ENCODE data around the gene ABCC3.
"Not testable (repeated sequence)": the region's sequence is repeated elsewhere in the genome, so short reads cannot be mapped to it uniquely, and the experiment has no call there.

Gene ABCC3

DNA sequence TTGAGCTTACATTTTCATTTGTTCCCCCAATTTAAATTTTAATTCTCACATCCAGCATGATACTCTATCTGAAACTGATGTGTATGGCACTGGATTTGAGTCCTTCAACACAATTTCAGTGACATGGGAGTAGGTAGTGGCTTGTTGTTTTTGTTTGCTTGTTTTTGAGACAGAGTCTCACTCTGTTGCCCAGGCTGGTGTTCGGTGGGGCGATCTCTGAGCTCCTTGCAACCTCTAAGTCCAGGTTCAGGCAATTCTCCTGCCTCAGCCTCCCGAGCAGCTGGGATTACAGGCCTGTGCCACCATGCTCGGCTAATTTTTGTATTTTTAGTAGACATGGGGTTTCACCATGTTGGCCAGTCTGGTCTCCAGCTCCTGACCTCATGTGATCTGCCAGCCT lies 74.4 kb downstream of the ABCC3 start:
- DNase-seq = not testable (repeated sequence)

DNA sequence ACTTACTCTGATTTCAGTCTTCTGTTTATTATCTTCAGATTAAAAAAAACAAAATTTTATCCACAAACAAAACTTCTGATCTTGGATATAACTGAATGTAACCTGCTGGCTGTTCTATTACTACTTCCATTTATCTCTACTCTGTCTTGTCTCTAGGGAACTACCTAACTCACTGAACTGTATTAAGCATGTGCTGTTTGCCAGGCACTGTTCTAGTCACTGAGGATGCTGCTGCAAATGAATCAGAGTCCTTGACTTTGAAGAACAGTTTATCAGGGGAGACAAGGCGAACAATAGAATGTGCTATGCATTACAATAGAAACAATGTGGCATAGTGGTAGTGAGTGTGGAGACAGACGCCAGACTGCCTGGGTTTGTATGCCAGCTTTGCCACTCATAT lies 75.3 kb downstream of the ABCC3 start:
- DNase-seq = no peak

DNA sequence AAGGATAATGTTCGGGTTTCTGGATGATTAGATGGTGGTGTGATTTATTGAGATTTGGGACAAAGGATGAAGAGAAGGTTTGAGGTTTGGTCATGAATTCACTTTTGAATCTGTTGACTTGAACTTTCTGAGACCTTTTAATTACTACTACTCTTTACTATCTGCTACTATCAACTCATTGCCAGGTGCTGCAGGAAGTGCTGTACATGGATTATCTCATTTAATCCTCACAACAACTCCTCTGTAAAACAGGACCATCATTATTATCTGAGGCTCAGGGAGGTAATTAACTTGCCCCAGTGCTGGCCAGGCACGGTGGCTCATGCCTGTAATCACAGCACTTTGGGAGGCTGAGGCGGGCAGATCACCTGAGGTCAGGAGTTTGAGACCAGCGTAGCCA lies 76.0 kb downstream of the ABCC3 start:
- DNase-seq = no peak

DNA sequence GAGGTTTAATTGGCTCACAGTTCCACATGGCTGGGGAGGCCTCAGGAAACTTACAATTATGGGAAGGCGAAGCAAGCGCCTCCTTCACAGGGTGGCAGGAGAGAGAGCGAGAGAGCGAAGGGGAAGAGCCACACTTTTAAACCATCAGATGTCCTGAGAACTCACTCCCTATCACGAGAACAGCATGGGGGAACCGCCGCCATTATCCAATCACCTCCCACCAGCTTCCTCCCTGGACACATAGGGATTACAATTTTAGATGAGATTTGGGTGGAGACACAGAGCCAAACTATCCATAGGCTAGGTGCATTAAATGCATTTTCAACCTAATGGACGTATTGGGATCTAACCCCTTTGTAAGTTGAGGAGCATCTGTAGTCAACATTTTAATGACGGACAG lies 78.0 kb downstream of the ABCC3 start:
- DNase-seq = no peak

DNA sequence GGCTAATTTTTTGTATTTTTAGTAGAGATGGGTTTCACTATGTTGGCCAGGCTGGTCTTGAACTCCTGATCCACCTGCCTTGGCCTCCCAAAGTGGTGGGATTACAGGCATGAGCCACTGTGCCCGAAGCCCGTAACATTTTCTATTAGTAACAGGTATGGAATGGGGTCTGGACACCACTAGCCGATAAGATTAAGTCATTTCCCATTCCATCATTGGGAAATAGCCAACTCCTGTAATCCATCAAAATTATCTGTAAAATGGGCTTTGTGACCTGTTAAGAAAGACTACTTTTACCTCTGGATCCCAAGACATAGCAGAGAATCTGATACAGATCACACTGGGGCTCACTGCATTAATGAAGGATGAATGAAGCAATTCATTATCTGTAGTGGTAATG lies 80.8 kb downstream of the ABCC3 start:
- no peak for DNase-seq

DNA sequence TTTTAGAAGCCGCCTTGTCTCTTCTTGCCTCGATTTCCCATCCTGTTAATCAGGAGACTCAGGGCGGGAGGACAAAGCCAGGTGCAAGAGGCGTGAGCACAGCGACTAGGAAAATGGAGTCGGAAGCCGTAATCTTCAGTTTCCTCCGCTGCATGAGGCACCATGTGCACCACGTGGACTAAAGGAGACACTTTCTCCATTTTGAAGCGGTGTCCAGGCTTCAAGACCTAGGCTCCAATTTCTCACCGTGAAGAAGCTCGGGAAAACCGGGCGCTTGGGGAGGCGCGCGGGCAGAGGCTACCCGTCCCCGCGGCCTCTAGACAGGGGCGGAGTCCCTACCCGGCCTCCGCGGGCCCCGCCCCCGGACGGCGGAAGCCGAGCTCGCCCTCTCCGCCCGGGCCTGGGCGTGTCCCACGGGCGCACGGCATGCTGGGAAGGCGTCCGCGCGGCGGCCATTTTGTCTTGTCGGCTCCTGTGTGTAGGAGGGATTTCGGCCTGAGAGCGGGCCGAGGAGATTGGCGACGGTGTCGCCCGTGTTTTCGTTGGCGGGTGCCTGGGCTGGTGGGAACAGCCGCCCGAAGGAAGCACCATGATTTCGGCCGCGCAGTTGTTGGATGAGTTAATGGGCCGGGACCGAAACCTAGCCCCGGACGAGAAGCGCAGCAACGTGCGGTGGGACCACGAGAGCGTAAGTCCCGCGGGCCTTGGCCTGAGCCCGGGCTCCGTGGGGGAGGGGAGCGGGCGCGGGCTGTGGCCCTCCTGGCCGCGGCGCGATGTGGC lies 84.7 kb downstream of the ABCC3 start, which contains the start of gene LUC7L3:
TSS of gene LUC7L3 (plus strand) at position 460 of the 780 bp plus-strand sequence. CDS start at position 590, 130 bp downstream.
- DNase-seq = peak; percentile 91 to 93

DNA sequence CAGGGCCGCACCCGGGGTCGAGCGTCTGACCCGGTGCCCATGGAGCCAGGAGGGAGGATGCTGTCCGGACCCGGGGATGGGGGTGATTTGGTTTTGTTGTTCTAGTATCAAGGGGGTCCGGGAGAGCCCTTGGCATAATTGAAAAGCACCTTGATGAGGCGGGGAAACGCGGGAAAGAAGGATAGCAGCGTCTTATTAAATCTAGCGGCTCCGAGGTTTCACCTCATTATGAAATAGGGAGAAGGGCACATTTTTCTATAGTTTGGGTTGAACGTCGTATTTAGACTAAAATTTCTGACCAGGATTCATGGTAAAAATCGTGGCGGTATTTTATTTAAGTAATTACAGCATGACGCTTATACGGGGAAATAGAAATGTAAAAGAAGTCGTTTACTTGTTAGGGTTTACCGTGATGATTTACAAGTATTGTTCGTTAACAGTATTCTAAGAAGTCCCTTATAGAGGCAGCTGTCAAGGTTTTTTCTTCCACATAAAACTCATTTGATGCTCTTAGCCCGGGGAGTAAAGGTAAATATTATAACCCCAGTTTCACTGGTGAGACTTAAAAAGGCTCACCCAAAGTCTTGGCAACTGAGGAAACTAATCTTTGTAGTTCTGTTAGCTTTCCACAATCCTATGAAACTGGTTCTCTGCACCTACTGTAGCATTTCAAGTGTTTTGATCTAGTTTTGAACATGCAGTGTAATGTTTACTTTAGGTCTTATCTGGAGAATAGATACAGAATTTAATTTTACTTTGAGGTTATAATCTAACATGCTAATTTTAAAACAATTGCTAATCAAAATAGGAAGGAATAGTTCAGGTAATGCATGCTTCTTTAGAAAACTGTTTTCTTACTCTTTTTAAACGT lies 85.5 kb downstream of the ABCC3 start:
- peak in 1 of 2 donors; percentile 13 for DNase-seq

DNA sequence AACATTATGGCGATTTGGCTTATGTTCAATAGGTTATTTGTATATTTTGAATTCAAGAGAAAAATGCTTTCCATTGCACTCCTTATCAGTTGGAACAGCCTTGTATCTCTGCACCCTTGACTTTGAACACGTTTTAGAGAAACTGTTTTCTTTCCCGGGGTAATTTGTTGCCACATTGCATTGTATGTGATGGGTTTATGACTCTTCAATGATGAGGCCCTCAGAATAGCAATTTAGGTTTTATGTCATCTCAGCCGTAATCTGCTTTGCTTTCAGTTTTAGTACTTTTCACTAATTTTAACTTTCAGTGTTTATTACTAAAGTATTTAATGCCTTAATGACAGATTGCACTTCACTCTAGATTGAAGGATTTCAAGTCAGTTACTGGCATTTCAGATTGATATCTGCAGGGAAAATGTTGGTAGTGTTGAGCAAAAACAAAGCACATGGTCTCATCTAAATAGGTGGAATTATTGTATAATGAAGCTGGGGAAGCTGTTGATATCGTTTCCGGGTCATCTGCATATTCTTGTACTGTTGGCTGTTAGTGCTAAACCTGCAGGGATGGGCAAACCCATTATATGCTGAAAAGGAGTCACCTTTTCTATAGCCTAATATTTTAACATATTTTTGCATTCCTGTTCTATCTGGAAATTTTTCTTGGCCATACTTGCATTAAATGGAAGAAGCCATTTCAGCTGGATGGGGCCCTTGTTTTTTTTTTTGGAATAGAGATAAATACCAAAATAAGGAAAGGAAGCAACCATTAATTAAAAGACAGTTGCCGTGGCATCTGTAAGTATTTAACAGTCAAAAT lies 86.7 kb downstream of the ABCC3 start:
- DNase-seq = peak in 1 of 2 donors; percentile 54

DNA sequence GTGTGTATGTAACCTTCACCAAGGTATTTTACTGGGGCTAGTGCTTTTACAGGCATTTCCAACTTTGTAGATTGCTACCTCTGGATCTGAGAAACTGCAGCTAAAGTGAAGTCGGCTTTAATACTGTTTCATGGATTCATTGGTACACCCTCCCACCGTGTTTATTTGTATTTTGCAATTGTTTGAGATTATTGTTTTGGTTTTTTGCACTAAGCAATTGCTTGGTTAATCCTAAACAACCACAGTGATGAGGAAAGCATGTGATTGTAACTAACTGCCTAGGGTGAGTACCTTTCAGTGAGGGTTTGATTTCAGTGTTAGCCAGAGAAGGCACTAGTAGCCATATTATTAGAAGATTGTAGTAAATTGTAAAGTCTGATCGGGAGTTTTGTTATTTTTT lies 88.1 kb downstream of the ABCC3 start:
- no peak for DNase-seq

DNA sequence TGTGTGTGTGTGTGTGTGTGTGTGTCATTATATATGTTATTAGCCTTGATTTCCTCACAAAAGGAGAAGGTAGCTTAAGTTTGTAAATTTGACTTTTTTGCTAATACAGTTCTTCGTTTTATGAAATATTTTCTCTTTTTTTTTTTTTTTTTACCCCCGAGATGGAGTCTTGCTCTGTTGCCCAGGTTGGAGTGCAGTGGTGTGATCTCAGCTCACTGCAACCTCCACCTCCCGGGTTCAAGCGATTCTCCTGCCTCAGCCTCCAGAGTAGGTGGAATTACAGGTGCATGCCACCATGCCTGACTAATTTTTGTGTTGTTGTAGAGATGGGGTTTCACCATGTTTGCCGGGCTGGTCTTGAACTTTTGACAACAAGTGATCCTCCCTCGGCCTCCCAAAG lies 89.9 kb downstream of the ABCC3 start:
- not testable (repeated sequence) for DNase-seq

DNA sequence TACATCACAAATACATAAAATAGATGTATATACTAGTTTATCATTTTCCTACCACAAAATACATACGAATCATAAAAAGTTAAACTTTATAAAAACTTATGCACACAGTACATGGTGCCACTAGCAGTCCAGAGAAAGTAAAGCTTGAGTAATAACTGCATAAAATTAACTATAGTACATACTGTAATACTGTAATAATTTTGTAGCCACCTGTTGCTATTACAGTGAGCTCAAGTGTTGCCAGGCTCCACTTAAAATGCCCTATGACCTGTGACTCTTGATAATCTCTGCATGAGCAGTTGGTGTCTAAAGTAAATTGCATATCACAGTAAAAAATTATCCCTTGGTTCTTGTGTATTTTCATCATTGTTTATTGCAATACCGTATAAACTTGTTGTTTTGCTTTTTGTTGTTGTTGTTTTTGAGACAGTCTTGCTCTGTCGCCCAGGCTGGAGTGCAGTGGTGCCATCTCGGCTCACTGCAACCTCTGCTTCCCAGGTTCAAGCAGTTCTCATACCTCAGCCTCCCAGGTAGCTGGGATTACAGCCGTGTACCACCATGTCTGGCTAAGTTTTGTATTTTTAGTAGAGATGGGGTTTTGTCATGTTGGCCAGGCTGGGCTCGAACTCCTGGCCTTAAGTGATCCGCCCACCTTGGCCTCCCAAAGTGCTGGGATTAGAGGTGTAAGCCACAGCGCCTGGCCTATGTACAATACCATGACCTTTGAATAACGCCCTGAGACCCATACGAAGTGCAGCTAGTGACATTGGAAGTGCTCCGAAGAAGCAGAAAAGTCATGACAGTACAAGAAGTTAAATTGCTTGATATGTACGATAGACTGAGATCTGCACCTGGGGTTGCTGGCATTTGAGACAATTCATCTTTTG lies 91.3 kb downstream of the ABCC3 start:
- no peak for DNase-seq

DNA sequence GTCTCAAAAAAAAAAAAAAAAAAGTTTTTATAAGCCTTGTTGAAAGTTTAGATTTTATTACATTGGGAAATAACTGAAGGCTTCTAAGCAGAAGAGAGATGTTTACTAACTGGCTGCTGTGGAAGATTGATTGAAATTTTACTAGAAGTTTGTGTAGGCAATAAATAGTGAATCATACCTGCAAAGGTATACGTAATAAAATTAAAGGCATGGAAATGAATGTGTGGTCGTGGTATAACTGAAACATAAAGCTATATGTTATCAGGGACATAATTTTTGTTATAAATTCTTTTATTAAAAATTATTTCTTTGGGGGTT lies 93.4 kb downstream of the ABCC3 start:
- DNase-seq = no peak

DNA sequence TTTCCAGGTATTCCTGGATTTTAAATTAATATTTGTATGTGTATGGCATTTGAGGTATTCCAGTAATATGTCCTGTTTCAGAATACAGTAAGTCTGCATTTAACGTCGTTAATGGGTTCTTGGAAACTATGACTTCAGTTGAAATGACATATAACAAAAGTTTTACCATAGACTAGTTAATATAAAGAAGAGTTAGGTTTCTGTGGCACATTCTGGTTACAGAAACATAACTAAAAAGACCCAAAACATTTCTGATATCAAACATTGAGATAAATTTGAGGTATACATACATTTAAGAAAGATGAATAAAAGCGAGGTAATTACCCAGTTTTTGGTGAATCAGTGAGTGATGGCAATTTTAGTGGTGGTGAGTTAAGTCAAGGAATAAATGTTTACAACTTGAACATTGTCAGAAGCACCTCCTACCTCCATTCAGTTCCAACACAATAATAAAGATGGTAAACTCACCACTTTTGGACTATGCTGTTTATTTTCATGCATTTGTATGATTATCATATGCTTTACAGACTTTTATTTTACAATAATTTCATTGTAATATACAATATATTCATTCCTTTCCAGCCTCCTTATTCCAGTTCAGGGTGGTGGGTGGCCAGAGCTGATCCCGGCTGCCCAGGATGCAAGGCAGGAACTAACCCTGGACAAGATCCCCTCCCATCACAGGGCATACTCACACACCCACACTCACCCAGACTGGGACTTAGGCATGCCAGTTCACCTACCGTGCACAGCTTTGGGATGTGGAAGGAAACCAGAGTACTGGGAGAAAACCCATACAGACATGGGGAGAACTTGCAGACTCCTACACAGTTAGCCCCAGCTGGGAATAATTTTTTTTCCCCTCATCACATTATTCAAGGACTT lies 94.4 kb downstream of the ABCC3 start:
- DNase-seq = no peak

DNA sequence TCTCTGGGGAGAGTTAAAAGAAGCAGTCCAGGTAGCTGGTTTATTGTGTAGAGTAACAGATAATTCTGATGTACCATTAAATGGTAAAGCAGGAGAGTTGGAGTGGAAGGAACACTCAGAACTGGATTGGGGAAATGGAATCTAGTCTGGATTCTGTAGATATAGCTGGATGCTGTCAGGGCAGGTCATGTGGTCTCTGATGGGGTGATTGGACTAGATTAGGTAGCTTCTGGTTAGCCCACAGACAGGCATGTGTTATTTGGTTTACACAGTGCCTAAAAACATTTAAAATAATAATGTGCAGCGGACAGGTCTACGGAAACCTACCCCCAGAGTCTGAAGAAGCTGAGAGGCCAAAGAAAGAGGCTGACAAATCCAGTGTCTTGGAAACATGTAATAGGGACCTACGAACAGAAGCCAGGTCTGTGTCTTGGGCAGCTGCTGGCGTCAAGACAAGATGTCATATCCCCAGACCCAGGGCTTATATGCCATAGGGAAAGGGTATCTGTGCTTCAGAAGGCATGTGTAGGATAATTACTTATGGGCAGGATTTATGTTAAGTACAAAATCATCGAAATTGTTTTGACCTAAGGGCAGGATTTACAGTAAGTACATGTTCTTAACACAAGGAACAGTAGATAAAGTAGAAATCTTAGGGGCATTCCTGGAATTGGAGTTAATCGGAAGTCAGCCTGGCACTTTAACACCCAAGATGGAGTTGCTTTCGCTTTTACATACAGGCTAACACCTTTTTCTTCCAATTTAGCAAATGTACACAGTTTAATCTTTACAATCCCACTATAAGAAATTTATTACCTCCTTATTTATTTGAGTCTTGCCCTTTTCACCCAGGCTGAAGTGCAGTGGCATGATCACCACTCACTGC lies 97.1 kb downstream of the ABCC3 start:
- peak in 1 of 2 donors; percentile 18 for DNase-seq

DNA sequence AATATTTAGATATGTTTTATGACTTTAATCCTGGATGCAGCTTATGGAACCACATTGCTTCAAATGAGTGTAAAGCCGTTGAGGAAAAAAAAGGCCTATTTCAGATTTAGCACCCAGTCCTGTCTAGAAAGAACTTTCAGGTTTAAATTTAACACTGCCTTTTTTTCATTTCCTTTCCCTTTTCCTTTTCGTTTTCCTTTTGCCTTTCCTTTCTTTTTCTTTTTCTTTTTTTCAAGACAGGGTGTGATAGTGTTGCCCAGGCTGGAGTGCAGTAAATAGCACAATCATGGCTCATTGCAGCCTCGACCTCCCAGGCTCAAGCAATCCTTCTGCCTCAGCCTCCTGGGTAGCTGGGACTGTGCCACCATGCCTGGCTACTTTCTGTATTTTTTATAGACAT lies 100.6 kb downstream of the ABCC3 start:
- no peak for DNase-seq

DNA sequence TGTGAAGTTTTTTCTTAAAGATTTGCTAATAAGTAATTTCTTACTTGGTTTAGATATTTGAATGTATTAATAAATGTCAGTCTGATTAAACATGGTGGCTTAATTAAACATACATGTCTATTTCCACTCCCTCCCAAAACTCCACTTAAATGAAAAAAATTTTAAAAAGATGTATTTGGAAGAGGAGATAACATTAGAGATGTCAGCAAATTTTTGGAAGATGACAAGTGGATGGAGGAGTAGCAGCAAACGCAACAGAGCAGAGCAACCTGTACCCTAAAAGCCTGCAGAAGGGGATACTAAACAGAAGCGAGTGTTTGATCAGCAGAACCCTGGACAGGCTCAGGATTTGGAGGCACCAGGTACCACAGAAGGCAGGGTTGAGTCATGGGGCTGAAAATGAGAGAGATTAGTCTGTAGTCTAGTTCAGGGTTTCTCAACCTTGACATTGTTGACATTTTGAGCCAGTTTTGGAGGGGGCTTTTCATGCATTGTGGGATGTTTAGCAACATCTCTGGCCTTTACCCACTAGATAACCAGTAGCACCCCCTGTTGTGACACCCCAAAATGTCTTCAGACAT lies 102.5 kb downstream of the ABCC3 start:
- DNase-seq = no peak

DNA sequence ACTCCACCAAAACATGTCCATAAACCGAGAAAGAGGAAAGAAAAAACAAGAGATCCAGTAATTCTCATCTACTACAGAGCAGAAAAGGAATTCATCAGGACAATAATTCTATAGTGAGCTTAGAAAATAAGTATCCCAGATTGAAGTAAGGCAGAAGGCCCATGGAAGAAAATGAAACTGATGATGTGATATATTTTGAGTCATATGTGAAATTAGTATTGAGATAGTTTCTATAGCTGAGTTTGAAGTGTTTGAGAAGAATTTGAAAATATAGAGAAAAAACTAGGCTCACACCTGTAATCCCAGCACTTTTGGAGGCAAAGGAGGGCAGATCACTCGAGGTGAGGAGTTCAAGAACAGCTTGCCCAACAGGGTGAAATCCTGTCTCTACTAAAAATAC lies 104.4 kb downstream of the ABCC3 start:
- DNase-seq = no peak
